Caco-2 (cell line): ENCODE results near the gene KCNQ5. TPM values are rescaled to one million over a fixed set of nuclear protein-coding genes. Genes with fewer than 3 reads are reported as not detected.
A peak's percentile ranks its signal among the peaks of the same experiment; 100 is the strongest.
"Not testable (repeated sequence)": the region's sequence is repeated elsewhere in the genome, so short reads cannot be mapped to it uniquely, and the experiment has no call there.

Experiments
- Bru-seq: library from RNA; stranded (reverse); fragments of 400-500 nt; gene quantifications from one replicate; lab custom pipeline; 2021; lab: Mats Ljungman, UMichigan
- BruChase-seq, 2 experiments: library from RNA; stranded (reverse); fragments of 400-500 nt; gene quantifications; one replicate each; lab custom pipeline; 2021; lab: Mats Ljungman, UMichigan
- BruUV-seq: library from RNA; stranded (reverse); fragments of 400-500 nt; replicated peaks from 2 replicates; lab custom pipeline; 2021; lab: Mats Ljungman, UMichigan
- CTCF ChIA-PET: fragments of 300-600 bp; sonication (Branson Sonifier 250); formaldehyde crosslinking; loops from one replicate; lab custom pipeline; 2022; ENCODE audit warnings: antibody characterized with exemption; lab: Charles Lee
- POLR2A ChIA-PET: fragments of 300-600 bp; sonication (Branson Sonifier 250); formaldehyde crosslinking; loops from one replicate; lab custom pipeline; 2022; ENCODE audit warnings: antibody characterized with exemption; lab: Charles Lee
- DNase-seq, 2 experiments: peaks; one replicate each; pipeline versions ENCODE4 v3.0.0 to v3.0.0-alpha.2; 2020 to 2022
- H3K27me3 ChIP-seq: replicated peaks from 2 replicates; pipeline ENCODE4 v1.6.0; 2011; ENCODE audit warnings: low read length; ENCODE audit not compliant: control insufficient read depth, insufficient read depth
- H3K36me3 ChIP-seq: 2 replicates; pipeline ENCODE4 v1.5.1; 2011; ENCODE audit warnings: low read length; ENCODE audit not compliant: control insufficient read depth, insufficient read depth
- H3K4me1 ChIP-seq: fragments of 250-450 bp; sonication (Bioruptor Pico); 2 replicates; pipeline ENCODE4 v1.5.1; 2020; ENCODE audit warnings: mild to moderate bottlenecking
- H3K4me3 ChIP-seq: 2 replicates; pipeline ENCODE4 v1.5.1; 2011; ENCODE audit warnings: low read depth, mild to moderate bottlenecking, control low read depth, low read length
- H3K9me3 ChIP-seq: fragments of 250-450 bp; sonication (Bioruptor Pico); 2 replicates; pipeline ENCODE4 v1.5.1; 2020; ENCODE audit warnings: mild to moderate bottlenecking, moderate library complexity
- H3K27ac Mint-ChIP-seq: one replicate; pipeline ENCODE4 v1.8.0; 2022; ENCODE audit warnings: mixed read lengths; ENCODE audit not compliant: unreplicated experiment
- H3K27me3 Mint-ChIP-seq: one replicate; pipeline ENCODE4 v1.8.0; 2022; ENCODE audit warnings: mixed read lengths; ENCODE audit not compliant: insufficient read depth, unreplicated experiment
- H3K36me3 Mint-ChIP-seq: one replicate; pipeline ENCODE4 v1.8.0; 2022; ENCODE audit warnings: mild to moderate bottlenecking, mixed read lengths; ENCODE audit not compliant: insufficient read depth, unreplicated experiment
- H3K4me1 Mint-ChIP-seq: one replicate; pipeline ENCODE4 v1.8.0; 2022; ENCODE audit warnings: low read depth, mixed read lengths; ENCODE audit not compliant: unreplicated experiment
- H3K4me3 Mint-ChIP-seq: one replicate; pipeline ENCODE4 v1.8.0; 2022; ENCODE audit warnings: mild to moderate bottlenecking, moderate library complexity, mixed read lengths; ENCODE audit not compliant: unreplicated experiment
- H3K9me3 Mint-ChIP-seq: one replicate; pipeline ENCODE4 v1.8.0; 2022; ENCODE audit warnings: mixed read lengths; ENCODE audit not compliant: unreplicated experiment
- CTCF ChIP-seq, 2 experiments: fragments of 200-600 bp in 1 of 2; IDR thresholded peaks; 1 replicate in 1 of 2; 2 replicates in 1 of 2; pipeline versions ENCODE4 v1.5.1 to v1.8.0; 2011 to 2022; ENCODE audit warnings: antibody characterized with exemption in 1 of 2, control low read depth in 1 of 2, inconsistent platforms in 1 of 2, low read depth in 1 of 2, low read length in 1 of 2, mild to moderate bottlenecking in 1 of 2, moderate library complexity in 1 of 2; ENCODE audit not compliant: insufficient read depth in 1 of 2, severe bottlenecking in 1 of 2, unreplicated experiment in 1 of 2
- intact Hi-C: fragments of 100-400 bp; cut with micrococcal nuclease; formaldehyde crosslinking; loops from one replicate; pipeline ENCODE4 v1.10.0; 2022; ENCODE audit not compliant: unreplicated experiment
- long read RNA-seq: library from polyadenylated mRNA; stranded (forward); transcript quantifications from one replicate; pipeline ENCODE4 v2.0.0, GENCODE V29; 2022
- total RNA-seq: library from RNA; stranded (reverse); gene quantifications from 2 replicates; pipeline ENCODE4 v1.2.3, GENCODE V29; 2022

Gene KCNQ5
- 0.07 and 0.20 TPM in 2 replicates for total RNA-seq
- Bru-seq, nascent RNA, result percentile 10 among the genes with signal in this experiment
- percentile 9 among the genes with signal in this experiment for BruChase-seq, experiment 1, labeled RNA remaining after a 2-hour chase
- percentile 6 among the genes with signal in this experiment for BruChase-seq, experiment 2, labeled RNA remaining after a 6-hour chase
- long read RNA-seq, result 0 reads

GRCh38 chr6:72621291-72622093 is at the start of gene KCNQ5:
KCNQ5 (plus strand) TSS chr6:72622064.
- no peaks in the 10 kb centered on the region for H3K36me3 ChIP-seq
- no peaks in the 10 kb centered on the region for H3K9me3 ChIP-seq
- Mint-ChIP-seq H3K27ac (no peak within 1 kb of the TSS), H3K27me3 (peaks cover 13% of the 10 kb centered on the region), H3K36me3 (no peaks in the 10 kb centered on the region), H3K4me3 (peak within 1 kb of the TSS; percentile 61), H3K4me1 (peaks cover 7% of the 10 kb centered on the region), H3K9me3 (no peaks in the 10 kb centered on the region)
- intact Hi-C loops, result no loop called here
- ChIA-PET POLR2A (no interaction called here), CTCF (no interaction called here)
- H3K4me3 ChIP-seq, result no peak within 1 kb of the TSS
- DNase-seq, result no peak
- H3K27me3 ChIP-seq, result no peaks in the 10 kb centered on the region
- no peak for TF ChIP-seq CTCF (IDR thresholded peaks at IDR 0.05; ENCODE audit: insufficient read depth in 1 of 2, low read depth in 1 of 2, low read length in 1 of 2, severe bottlenecking in 1 of 2, unreplicated experiment in 1 of 2)
- H3K4me1 ChIP-seq, result no peaks in the 10 kb centered on the region
- no TSS peak for BruUV-seq

GRCh38 chr6:72579865-72580264 is 42.0 kb upstream of the KCNQ5 start:
- Histone ChIP-seq H3K36me3 (no peaks in the 10 kb centered on the region), H3K9me3 (no peaks in the 10 kb centered on the region), H3K4me1 (no peaks in the 10 kb centered on the region), H3K4me3 (no peak overlapping the region), H3K27me3 (no peaks in the 10 kb centered on the region)
- no peak overlapping the region for H3K27ac Mint-ChIP-seq
- H3K4me3 Mint-ChIP-seq, result no peak overlapping the region
- TF ChIP-seq CTCF (IDR thresholded peaks at IDR 0.05; ENCODE audit: insufficient read depth in 1 of 2, low read depth in 1 of 2, low read length in 1 of 2, severe bottlenecking in 1 of 2, unreplicated experiment in 1 of 2), result no peak
- POLR2A ChIA-PET, result no interaction called here
- no peaks in the 10 kb centered on the region for H3K27me3 Mint-ChIP-seq
- H3K9me3 Mint-ChIP-seq, result no peaks in the 10 kb centered on the region
- H3K36me3 Mint-ChIP-seq, result no peaks in the 10 kb centered on the region
- BruUV-seq, result no TSS peak
- H3K4me1 Mint-ChIP-seq, result no peaks in the 10 kb centered on the region
- intact Hi-C loops, result loop anchor here (5.0 kb wide), 2 partner anchors 58 to 168 kb away; no protein-coding TSS in a partner anchor
- CTCF ChIA-PET, result interaction anchor here (1.3 to 1.7 kb wide), 4 partner anchors 57 to 167 kb away, joined by 5 to 70 read pairs (median 10); no protein-coding TSS in a partner anchor
- no peak for DNase-seq

- no peaks in the 10 kb centered on the region for H3K36me3 Mint-ChIP-seq
- H3K27me3 Mint-ChIP-seq, result no peaks in the 10 kb centered on the region
- no peak overlapping the region for H3K4me3 Mint-ChIP-seq
- H3K4me3 ChIP-seq, result no peak overlapping the region
- H3K27me3 ChIP-seq, result no peaks in the 10 kb centered on the region
- no peaks in the 10 kb centered on the region for H3K9me3 Mint-ChIP-seq
- no peak overlapping the region for H3K27ac Mint-ChIP-seq
- peak; percentile 37 to 56 for DNase-seq
- intact Hi-C loops, result loop anchor here (5.0 kb wide), 2 partner anchors 58 to 168 kb away; no protein-coding TSS in a partner anchor
- no peaks in the 10 kb centered on the region for H3K9me3 ChIP-seq
- no peaks in the 10 kb centered on the region for H3K4me1 ChIP-seq
- H3K4me1 Mint-ChIP-seq, result no peaks in the 10 kb centered on the region
- BruUV-seq, result no TSS peak
- peak; percentile 51 to 75 for TF ChIP-seq CTCF (IDR thresholded peaks at IDR 0.05; ENCODE audit: insufficient read depth in 1 of 2, low read depth in 1 of 2, low read length in 1 of 2, severe bottlenecking in 1 of 2, unreplicated experiment in 1 of 2)
- ChIA-PET POLR2A (no interaction called here), CTCF (interaction anchor here (0.6 to 1.7 kb wide), 7 partner anchors 8 to 176 kb away, joined by 3 to 70 read pairs (median 5); no protein-coding TSS in a partner anchor)
- no peaks in the 10 kb centered on the region for H3K36me3 ChIP-seq
Observed at GRCh38 chr6:72580281-72580940, 41.5 kb upstream of the KCNQ5 start.

- H3K9me3 ChIP-seq, H3K4me1 ChIP-seq, H3K36me3 ChIP-seq, H3K9me3 Mint-ChIP-seq, POLR2A ChIA-PET, H3K27me3 ChIP-seq, H3K4me3 ChIP-seq, H3K27me3 Mint-ChIP-seq, H3K36me3 Mint-ChIP-seq, BruUV-seq, H3K27ac Mint-ChIP-seq, DNase-seq, H3K4me1 Mint-ChIP-seq, H3K4me3 Mint-ChIP-seq: not testable (repeated sequence)
- intact Hi-C loops, result loop anchor here (5.0 kb wide), 2 partner anchors 59 to 169 kb away; no protein-coding TSS in a partner anchor
- CTCF ChIA-PET, result interaction anchor here (0.6 to 1.7 kb wide), 7 partner anchors 8 to 176 kb away, joined by 3 to 70 read pairs (median 5); no protein-coding TSS in a partner anchor
Observed at GRCh38 chr6:72580950-72581349, 40.9 kb upstream of the KCNQ5 start.
